K562 (cell line): ENCODE measurements around the gene CLDN11. TPM values are rescaled to one million over a fixed set of nuclear protein-coding genes. Genes with fewer than 3 reads are reported as not detected.

Source experiments
- ATAC-seq: fragments of 200-7000 bp; cut with Tn5 transposase; 3 replicates; pipeline ENCODE4 v1.9.1; 2020; ENCODE audit warnings: moderate library complexity
- BruUV-seq: library from RNA; stranded (reverse); fragments of 400-500 nt; replicated peaks from 2 replicates; lab custom pipeline; 2021; lab: Mats Ljungman, UMichigan
- CTCF ChIA-PET: fragments of 300-600 bp; formaldehyde crosslinking; extraction: SDS; loops from one replicate; lab custom pipeline; 2021; ENCODE audit warnings: low intra/inter-chr PET ratio; lab: Yijun Ruan, JAX
- POLR2A ChIA-PET: fragments of 300-600, 350-650 bp; sonication (Branson Sonifier 250); formaldehyde crosslinking; extraction: SDS; loops from one replicate; lab custom pipeline; 2021; ENCODE audit warnings: antibody characterized with exemption, inconsistent platforms; lab: Yijun Ruan, JAX
- DNase-seq, 4 experiments: peaks; one replicate each; pipeline versions ENCODE4 v3.0.0 to v3.0.0-alpha.2; 2011 to 2018; ENCODE audit warnings: low spot score in 3 of 4, mixed read lengths in 3 of 4; ENCODE audit errors: extremely low read depth in 1 of 4
- FAIRE-seq: peaks from 2 replicates; lab custom pipeline; 2011; peaks lifted over from hg19 to GRCh38; lab: Jason Lieb, UNC
- H2AFZ ChIP-seq: 2 replicates; pipeline ENCODE4 v1.6.0; 2011; ENCODE audit warnings: low read depth, low read length, control low read depth, inconsistent platforms
- H3K27ac ChIP-seq: fragments of 200-600 bp; 3 replicates; pipeline ENCODE4 v1.8.0; 2011; ENCODE audit warnings: low read depth, mild to moderate bottlenecking, control low read depth, inconsistent platforms, low read length, moderate library complexity, mixed read lengths; ENCODE audit errors: extremely low read depth
- H3K27me3 ChIP-seq, 2 experiments: fragments of 300-600 bp in 1 of 2; 2 replicates in 1 of 2; 3 replicates in 1 of 2; pipeline versions ENCODE4 v1.6.0 to v1.8.0; 2011; ENCODE audit warnings: inconsistent platforms in 2 of 2, low read length in 2 of 2, mild to moderate bottlenecking in 1 of 2, mixed read lengths in 1 of 2, moderate library complexity in 1 of 2; ENCODE audit not compliant: control insufficient read depth in 2 of 2, insufficient read depth in 2 of 2
- H3K36me3 ChIP-seq: fragments of 300-600 bp; 3 replicates; pipeline ENCODE4 v1.8.0; 2011; ENCODE audit warnings: mild to moderate bottlenecking, low read length, inconsistent platforms; ENCODE audit not compliant: control insufficient read depth, insufficient read depth
- H3K4me1 ChIP-seq, 2 experiments: fragments of 200-600 bp in 1 of 2; replicated peaks in 1 of 2; 2 replicates in 1 of 2; 3 replicates in 1 of 2; pipeline versions ENCODE4 v1.5.1 to v1.8.0; 2011; ENCODE audit warnings: inconsistent platforms in 2 of 2, low read length in 2 of 2, mild to moderate bottlenecking in 1 of 2, mixed read lengths in 1 of 2, moderate library complexity in 1 of 2; ENCODE audit not compliant: control insufficient read depth in 2 of 2, insufficient read depth in 2 of 2
- H3K4me2 ChIP-seq: 2 replicates; pipeline ENCODE4 v1.6.1; 2011; ENCODE audit warnings: low read length, control low read depth, inconsistent platforms, mixed read lengths; ENCODE audit not compliant: insufficient read depth
- H3K4me3 ChIP-seq: fragments of 200-600 bp; sonication (generic), shearing (Covaris generic); 2 replicates; pipeline ENCODE4 v1.5.1; 2016; ENCODE audit warnings: control low read depth, inconsistent platforms
- H3K79me2 ChIP-seq: fragments of 200-600 bp; 3 replicates; pipeline ENCODE4 v1.8.0; 2011; ENCODE audit warnings: low read length, inconsistent platforms; ENCODE audit not compliant: control insufficient read depth, insufficient read depth
- H3K9ac ChIP-seq, 2 experiments: 2 replicates each; pipeline versions ENCODE4 v1.6.0 to v1.6.1; 2011; ENCODE audit warnings: low read depth in 2 of 2, low read length in 2 of 2, control low read depth in 1 of 2, inconsistent platforms in 1 of 2, mild to moderate bottlenecking in 1 of 2, mixed read lengths in 1 of 2; ENCODE audit not compliant: insufficient read depth in 1 of 2
- H3K9me1 ChIP-seq: one replicate; pipeline ENCODE4 v1.6.0; 2011; ENCODE audit warnings: inconsistent platforms, mild to moderate bottlenecking, low read length, moderate library complexity; ENCODE audit not compliant: control insufficient read depth, insufficient read depth
- H3K9me3 ChIP-seq: replicated peaks from 2 replicates; pipeline ENCODE4 v1.5.1; 2011; ENCODE audit warnings: low read depth, low read length, inconsistent platforms; ENCODE audit not compliant: control insufficient read depth, insufficient read depth
- H4K20me1 ChIP-seq: replicated peaks from 2 replicates; pipeline ENCODE4 v1.6.1; 2011; ENCODE audit warnings: low read length, inconsistent platforms, mixed read lengths; ENCODE audit not compliant: control insufficient read depth, insufficient read depth
- CTBP1 ChIP-seq: fragments of 450-650 bp; IDR thresholded peaks from 2 replicates; pipeline ENCODE4 v1.6.1; 2016; ENCODE audit warnings: borderline replicate concordance
- E2F6 ChIP-seq, 2 experiments: IDR thresholded peaks; 2 replicates each; pipeline ENCODE4 v1.6.1; 2011; ENCODE audit warnings: borderline replicate concordance in 1 of 2, control low read depth in 1 of 2, low read depth in 1 of 2, low read length in 1 of 2, mild to moderate bottlenecking in 1 of 2, mixed read lengths in 1 of 2, moderate library complexity in 1 of 2; ENCODE audit not compliant: insufficient read depth in 1 of 2, insufficient read length in 1 of 2, poor library complexity in 1 of 2, severe bottlenecking in 1 of 2; ENCODE audit errors: extremely low read depth in 1 of 2
- FOS ChIP-seq: IDR thresholded peaks from 3 replicates; pipeline ENCODE4 v1.6.1; 2011; ENCODE audit not compliant: insufficient read length; ENCODE audit errors: extremely low read depth
- GMEB1 ChIP-seq: fragments of 250-450 bp; sonication (Bioruptor Pico); IDR thresholded peaks from 2 replicates; pipeline ENCODE4 v1.4.0; 2020; ENCODE audit warnings: mild to moderate bottlenecking
- HNRNPUL1 ChIP-seq: fragments of 200-400 bp; formaldehyde crosslinking; IDR thresholded peaks from 2 replicates; pipeline ENCODE4 v1.6.1; 2017; ENCODE audit warnings: low read length
- KDM5B ChIP-seq: fragments of 200-600 bp; sonication (generic); IDR thresholded peaks from 2 replicates; pipeline ENCODE4 v1.6.1; 2012; ENCODE audit warnings: low read depth, mild to moderate bottlenecking, moderate library complexity, low read length, control low read depth, inconsistent platforms; ENCODE audit not compliant: insufficient replicate concordance
- SOX6 ChIP-seq: fragments of 450-650 bp; IDR thresholded peaks from 2 replicates; pipeline ENCODE4 v1.6.1; 2014; ENCODE audit warnings: mild to moderate bottlenecking
- ZNF764 ChIP-seq: fragments of 250-450 bp; sonication (Bioruptor Pico); IDR thresholded peaks from 2 replicates; pipeline ENCODE4 v1.4.0; 2020; ENCODE audit warnings: low read depth, mild to moderate bottlenecking, moderate library complexity
- WGBS: fragments of 100-300 bp; shearing (Covaris generic); methylation state at CpG from one replicate; pipeline ENCODE4 v1.1.6; 2016; ENCODE audit warnings: low coverage, mixed read lengths; ENCODE audit not compliant: insufficient coverage; ENCODE audit errors: missing lambda C conversion rate; 5-methylcytosine and 5-hydroxymethylcytosine counted together
- in situ Hi-C: fragments of 300-500 bp; cut with MboI; formaldehyde crosslinking; loops from 4 replicates; pipeline ENCODE4 v1.15.0; 2018; ENCODE audit warnings: inconsistent platforms, mixed read lengths
- intact Hi-C: fragments of 100-400 bp; cut with micrococcal nuclease; formaldehyde crosslinking; loops from 2 replicates; pipeline ENCODE4 v1.14.2; 2022
- polyA plus RNA-seq, 8 experiments: library from polyadenylated mRNA; depleted of rRNA in 4 of 8; stranded (reverse) in 5 of 8; unstranded in 3 of 8; fragments of >200 nt; fragmentation: Nextera tagmentation in 2 of 8; fragmentation: Illumina TruSeq in 1 of 8; extraction: Ambion mirVana in 2 of 8; extraction: Trizol in 1 of 8; gene quantifications; 2 replicates each; pipeline versions ENCODE4 v1.2.1 to v1.2.3, GENCODE V29; 2011 to 2014; ENCODE audit warnings: inconsistent platforms in 1 of 8, missing spikeins in 1 of 8
- total RNA-seq, 7 experiments: library from RNA; depleted of rRNA in 6 of 7; stranded (reverse); fragments of >200 nt in 6 of 7; fragmentation: Illumina TruSeq in 2 of 7; extraction: Trizol in 2 of 7; gene quantifications; 2 replicates each; pipeline versions ENCODE4 v1.2.1 to v1.2.3, GENCODE V29; 2011 to 2021; ENCODE audit warnings: low replicate concordance in 1 of 7
- TF ChIP-seq, protein P1 (sequence below): fragments of 450-650 bp; formaldehyde crosslinking; IDR thresholded peaks from 2 replicates; pipeline ENCODE4 v1.4.0; 2020; ENCODE audit warnings: mild to moderate bottlenecking, moderate library complexity

Gene CLDN11
- total and polyA plus RNA-seq, 9 of the 15 experiments (the other 6 are each of a cell fraction or from before 2014, with no cell fraction given) = 0.05 to 0.41 (median 0.18) TPM; not detected in 1

DNA sequence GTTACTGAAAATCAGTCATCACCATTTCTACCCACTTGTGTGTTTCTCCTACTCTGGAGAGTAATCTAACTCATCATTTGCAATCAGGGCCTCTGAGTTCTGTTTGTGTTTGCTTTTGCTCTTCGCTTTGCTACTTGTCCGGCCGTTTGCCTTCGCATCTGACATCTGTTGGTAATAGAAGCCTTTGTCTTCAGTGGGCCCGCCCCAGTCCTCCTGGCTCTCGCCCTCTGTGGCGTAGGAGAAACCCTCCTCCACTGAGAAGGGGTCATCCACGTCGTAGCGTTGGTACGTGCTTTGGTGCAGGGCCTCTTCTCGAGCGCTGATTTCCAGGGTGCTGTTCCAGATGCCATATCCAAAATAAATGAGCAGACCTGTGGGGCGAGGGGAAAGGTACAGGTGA, 48.3 kb downstream of the CLDN11 start:
- no TSS peak for BruUV-seq
- WGBS = 11% methylated on average over 12 of the region's 14 CpGs
- no peak overlapping the region for H3K4me3 ChIP-seq
- H3K9me1 ChIP-seq = no peaks in the 10 kb centered on the region
- CTCF ChIA-PET = no interaction called here
- no peak overlapping the region for H2AFZ ChIP-seq
- no peak overlapping the region for H3K4me2 ChIP-seq
- no peaks in the 10 kb centered on the region for H4K20me1 ChIP-seq
- in situ Hi-C loops = no loop called here
- DNase-seq (no peak), FAIRE-seq (no peak), ATAC-seq (no peak)
- no peaks in the 10 kb centered on the region for H3K36me3 ChIP-seq
- peak overlapping the region in 1 of 2 experiments; percentile 37; a peak in 1 of 4 replicates for H3K9ac ChIP-seq
- intact Hi-C loops = no loop called here
- POLR2A ChIA-PET = no interaction called here
- no peaks in the 10 kb centered on the region for H3K9me3 ChIP-seq
- TF ChIP-seq E2F6 (IDR thresholded peaks at IDR 0.05; ENCODE audit: borderline replicate concordance in 1 of 2, extremely low read depth in 1 of 2, insufficient read depth in 1 of 2, insufficient read length in 1 of 2, low read depth in 1 of 2, low read length in 1 of 2, poor library complexity in 1 of 2, severe bottlenecking in 1 of 2) = no peak
- no peak for TF ChIP-seq ZNF764
- no peak for TF ChIP-seq FOS
- no peaks in the 10 kb centered on the region for H3K79me2 ChIP-seq
- no peak overlapping the region for H3K27ac ChIP-seq
- no peaks in the 10 kb centered on the region for H3K4me1 ChIP-seq
- H3K27me3 ChIP-seq = peaks cover 9 to 15% of the 10 kb centered on the region in 2 experiments

DNA sequence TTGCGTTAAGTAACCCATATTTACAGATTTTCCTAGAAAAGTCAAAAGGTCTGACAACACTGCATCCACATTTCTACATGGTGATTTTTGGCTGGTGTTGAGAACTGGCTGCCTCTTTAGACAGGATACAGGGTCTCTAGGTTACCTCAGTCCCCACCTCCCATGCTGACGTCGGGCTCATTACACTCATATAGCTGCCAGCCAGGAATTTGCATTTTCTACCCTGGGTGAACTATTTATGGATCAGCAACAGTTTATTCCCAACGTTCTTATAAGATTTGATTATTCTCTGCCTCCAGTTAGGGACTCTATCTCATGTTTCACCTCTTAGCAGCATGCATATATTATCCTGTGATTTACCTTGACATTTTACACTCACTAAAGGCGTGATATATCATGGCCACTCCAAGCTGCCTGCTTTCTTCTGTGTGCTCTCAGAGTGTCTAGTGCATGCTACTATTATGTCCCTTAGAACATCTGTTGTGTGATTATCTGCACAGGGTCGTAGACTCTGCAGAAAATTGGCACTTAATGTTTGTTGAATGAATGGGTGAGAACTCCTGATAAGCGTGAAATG, 49.0 kb downstream of the CLDN11 start:
- Histone ChIP-seq H3K79me2 (no peaks in the 10 kb centered on the region), H3K9me1 (no peaks in the 10 kb centered on the region), H3K36me3 (no peaks in the 10 kb centered on the region), H3K27me3 (peaks cover 9 to 15% of the 10 kb centered on the region in 2 experiments), H3K9me3 (no peaks in the 10 kb centered on the region), H3K4me3 (no peak overlapping the region), H3K9ac (no peak overlapping the region), H3K4me2 (no peak overlapping the region), H2AFZ (no peak overlapping the region), H3K4me1 (no peaks in the 10 kb centered on the region), H4K20me1 (no peaks in the 10 kb centered on the region), H3K27ac (no peak overlapping the region)
- ATAC-seq (no peak), DNase-seq (no peak), FAIRE-seq (no peak)
- WGBS = 8% methylated on average over 7 of the region's 7 CpGs
- ChIA-PET POLR2A (no interaction called here), CTCF (no interaction called here)
- intact Hi-C loops = no loop called here
- no TSS peak for BruUV-seq
- in situ Hi-C loops = no loop called here
- TF ChIP-seq CTBP1 (no peak), SOX6 (no peak), HNRNPUL1 (no peak), GMEB1 (CRISPR knock-in tag) (no peak), KDM5B (no peak)
- TF ChIP-seq, protein P1, sequence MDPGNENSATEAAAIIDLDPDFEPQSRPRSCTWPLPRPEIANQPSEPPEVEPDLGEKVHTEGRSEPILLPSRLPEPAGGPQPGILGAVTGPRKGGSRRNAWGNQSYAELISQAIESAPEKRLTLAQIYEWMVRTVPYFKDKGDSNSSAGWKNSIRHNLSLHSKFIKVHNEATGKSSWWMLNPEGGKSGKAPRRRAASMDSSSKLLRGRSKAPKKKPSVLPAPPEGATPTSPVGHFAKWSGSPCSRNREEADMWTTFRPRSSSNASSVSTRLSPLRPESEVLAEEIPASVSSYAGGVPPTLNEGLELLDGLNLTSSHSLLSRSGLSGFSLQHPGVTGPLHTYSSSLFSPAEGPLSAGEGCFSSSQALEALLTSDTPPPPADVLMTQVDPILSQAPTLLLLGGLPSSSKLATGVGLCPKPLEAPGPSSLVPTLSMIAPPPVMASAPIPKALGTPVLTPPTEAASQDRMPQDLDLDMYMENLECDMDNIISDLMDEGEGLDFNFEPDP (CRISPR knock-in tag) = no peak
